Measurements from ENCODE around the gene NUFIP2. TPM values are rescaled to one million over a fixed set of nuclear protein-coding genes. Genes with fewer than 3 reads are reported as not detected.

The NUFIP2 gene
- total RNA-seq, 4 donors from 2014 or later, result 19.8 to 40.8 (median 25.4) TPM

- no peaks in the 10 kb centered on the region for H3K36me3 ChIP-seq
- no peaks in the 10 kb centered on the region for H3K9me3 ChIP-seq
- H3K27me3 ChIP-seq, result no peaks in the 10 kb centered on the region
- DNase-seq, result no peak
- H3K27ac ChIP-seq, result no peak overlapping the region
- in situ Hi-C loops (cut with MboI; ENCODE audit: low pct_ligation_motif_present in 1 of 4, low pct_unique_long_range_greater_than_20kb in 1 of 4, low sequenced_read_pairs in 3 of 4) (loop anchor here in 1 of 4 donors (25.0 kb wide), 1 partner anchor 237 kb away; the partner anchor contains the start of gene SEZ6), intact Hi-C loops (cut with DNase I; ENCODE audit: low total_unique reads) (no loop called here)
- WGBS, 2 donors (ENCODE audit: low coverage in 1 of 2), result 87% methylated on average over 5 of the region's 5 CpGs; no CpG with 5 or more reads in 1 of the 2 donors
- TF ChIP-seq POLR2AphosphoS5 (IDR thresholded peaks at IDR 0.05) (no peak), EP300 (IDR thresholded peaks at IDR 0.05; ENCODE audit: low read depth) (no peak), POLR2A (IDR thresholded peaks at IDR 0.05) (no peak)
- TF ChIP-seq, protein P1, sequence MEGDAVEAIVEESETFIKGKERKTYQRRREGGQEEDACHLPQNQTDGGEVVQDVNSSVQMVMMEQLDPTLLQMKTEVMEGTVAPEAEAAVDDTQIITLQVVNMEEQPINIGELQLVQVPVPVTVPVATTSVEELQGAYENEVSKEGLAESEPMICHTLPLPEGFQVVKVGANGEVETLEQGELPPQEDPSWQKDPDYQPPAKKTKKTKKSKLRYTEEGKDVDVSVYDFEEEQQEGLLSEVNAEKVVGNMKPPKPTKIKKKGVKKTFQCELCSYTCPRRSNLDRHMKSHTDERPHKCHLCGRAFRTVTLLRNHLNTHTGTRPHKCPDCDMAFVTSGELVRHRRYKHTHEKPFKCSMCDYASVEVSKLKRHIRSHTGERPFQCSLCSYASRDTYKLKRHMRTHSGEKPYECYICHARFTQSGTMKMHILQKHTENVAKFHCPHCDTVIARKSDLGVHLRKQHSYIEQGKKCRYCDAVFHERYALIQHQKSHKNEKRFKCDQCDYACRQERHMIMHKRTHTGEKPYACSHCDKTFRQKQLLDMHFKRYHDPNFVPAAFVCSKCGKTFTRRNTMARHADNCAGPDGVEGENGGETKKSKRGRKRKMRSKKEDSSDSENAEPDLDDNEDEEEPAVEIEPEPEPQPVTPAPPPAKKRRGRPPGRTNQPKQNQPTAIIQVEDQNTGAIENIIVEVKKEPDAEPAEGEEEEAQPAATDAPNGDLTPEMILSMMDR (IDR thresholded peaks at IDR 0.05), result no peak
- no peaks in the 10 kb centered on the region for H3K4me1 ChIP-seq
- no peak overlapping the region for H3K4me3 ChIP-seq
Observed at GRCh38 chr17:29248845-29249244, 45.1 kb downstream of the NUFIP2 start.

- no peak for DNase-seq
- 70 to 80% methylated on average over 2 of the region's 2 CpGs for WGBS, 2 donors (ENCODE audit: low coverage in 1 of 2)
- no peaks in the 10 kb centered on the region for H3K4me1 ChIP-seq
- in situ Hi-C loops (cut with MboI; ENCODE audit: low pct_ligation_motif_present in 1 of 4, low pct_unique_long_range_greater_than_20kb in 1 of 4, low sequenced_read_pairs in 3 of 4), result loop anchor here in 1 of 4 donors (25.0 kb wide), 1 partner anchor 235 kb away; the partner anchor contains the start of gene SEZ6
- H3K36me3 ChIP-seq, result no peaks in the 10 kb centered on the region
- no peaks in the 10 kb centered on the region for H3K27me3 ChIP-seq
- no peak overlapping the region for H3K27ac ChIP-seq
- H3K9me3 ChIP-seq, result no peaks in the 10 kb centered on the region
- no peak overlapping the region for H3K4me3 ChIP-seq
- no peak for TF ChIP-seq POLR2A (IDR thresholded peaks at IDR 0.05)
- TF ChIP-seq, protein P1 (IDR thresholded peaks at IDR 0.05), result no peak
- TF ChIP-seq POLR2AphosphoS5 (IDR thresholded peaks at IDR 0.05), result no peak
- no peak for TF ChIP-seq EP300 (IDR thresholded peaks at IDR 0.05; ENCODE audit: low read depth)
- intact Hi-C loops (cut with DNase I; ENCODE audit: low total_unique reads), result no loop called here
Observed at GRCh38 chr17:29247219-29247618, 46.7 kb downstream of the NUFIP2 start.

DNA sequence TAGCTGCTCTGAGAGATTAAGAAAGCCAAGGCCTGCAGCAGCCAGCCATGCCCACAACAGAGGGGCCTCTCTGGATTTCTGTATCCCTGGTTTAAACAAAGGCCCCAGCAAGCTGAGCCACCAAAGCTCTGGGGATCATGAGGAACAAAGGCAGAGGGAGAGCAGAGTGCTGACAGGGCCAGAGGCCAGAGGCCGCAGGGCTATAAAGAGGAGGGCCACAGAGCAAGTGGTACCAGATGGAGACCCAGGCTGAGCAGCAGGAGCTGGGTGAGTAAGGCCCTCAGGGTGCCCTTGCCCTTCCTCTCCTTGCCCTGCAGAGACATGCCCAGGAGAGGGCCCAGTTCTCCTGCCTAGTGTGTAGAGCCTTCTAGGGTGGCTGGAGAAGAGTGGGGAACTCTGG, 47.3 kb downstream of the NUFIP2 start, which contains the start of gene CRYBA1:
Gene CRYBA1, plus strand, starts transcription at position 232 of the 400 bp plus-strand sequence. Its CDS starts 5 bp downstream, at position 237.
- 80% methylated on average over 1 of the region's 1 CpG; no CpG with 5 or more reads in 1 of the 2 donors for WGBS, 2 donors (ENCODE audit: low coverage in 1 of 2)
- Histone ChIP-seq H3K27ac (no peak within 1 kb of the TSS), H3K27me3 (no peaks in the 10 kb centered on the region), H3K4me1 (no peaks in the 10 kb centered on the region), H3K9me3 (no peaks in the 10 kb centered on the region), H3K4me3 (no peak within 1 kb of the TSS), H3K36me3 (no peaks in the 10 kb centered on the region)
- TF ChIP-seq, protein P1 (IDR thresholded peaks at IDR 0.05), result no peak
- TF ChIP-seq POLR2AphosphoS5 (IDR thresholded peaks at IDR 0.05), result no peak
- TF ChIP-seq EP300 (IDR thresholded peaks at IDR 0.05; ENCODE audit: low read depth), result no peak
- TF ChIP-seq POLR2A (IDR thresholded peaks at IDR 0.05), result no peak
- intact Hi-C loops (cut with DNase I; ENCODE audit: low total_unique reads), result no loop called here
- in situ Hi-C loops (cut with MboI; ENCODE audit: low pct_ligation_motif_present in 1 of 4, low pct_unique_long_range_greater_than_20kb in 1 of 4, low sequenced_read_pairs in 3 of 4), result loop anchor here in 1 of 4 donors (25.0 kb wide), 1 partner anchor 234 kb away; the partner anchor contains the start of gene SEZ6
- DNase-seq, result no peak

DNA sequence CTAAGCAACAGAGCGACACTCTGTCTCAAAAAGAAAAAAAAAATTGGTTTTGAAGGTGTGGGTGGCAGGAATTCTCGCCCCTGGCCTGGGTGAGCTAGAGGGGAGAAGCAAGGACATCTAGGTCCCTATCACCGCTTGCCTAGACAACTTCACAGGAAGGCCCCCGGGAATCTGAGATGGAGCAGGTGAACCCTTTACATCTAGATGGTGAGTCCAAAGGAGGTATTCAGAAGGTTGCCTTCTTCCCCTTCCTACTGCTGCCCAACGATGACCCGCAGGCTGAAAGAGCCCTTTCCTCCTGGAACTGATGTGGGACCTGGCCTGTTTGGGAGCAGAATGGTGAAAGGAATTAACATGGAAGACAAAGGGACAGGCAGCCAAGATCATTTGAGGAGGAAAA, 48.5 kb downstream of the NUFIP2 start:
- in situ Hi-C loops (cut with MboI; ENCODE audit: low pct_ligation_motif_present in 1 of 4, low pct_unique_long_range_greater_than_20kb in 1 of 4, low sequenced_read_pairs in 3 of 4), result loop anchor here in 1 of 4 donors (25.0 kb wide), 1 partner anchor 233 kb away; the partner anchor contains the start of gene SEZ6
- Histone ChIP-seq H3K27ac (no peak overlapping the region), H3K4me1 (peaks cover 0 to 8% (median 0%) of the 10 kb centered on the region in 4 donors), H3K9me3 (no peaks in the 10 kb centered on the region), H3K27me3 (no peaks in the 10 kb centered on the region), H3K36me3 (no peaks in the 10 kb centered on the region), H3K4me3 (no peak overlapping the region)
- 93% methylated on average over 6 of the region's 6 CpGs; no CpG with 5 or more reads in 1 of the 2 donors for WGBS, 2 donors (ENCODE audit: low coverage in 1 of 2)
- no peak for DNase-seq
- no peak for TF ChIP-seq POLR2AphosphoS5 (IDR thresholded peaks at IDR 0.05)
- TF ChIP-seq EP300 (IDR thresholded peaks at IDR 0.05; ENCODE audit: low read depth), result no peak
- no peak for TF ChIP-seq POLR2A (IDR thresholded peaks at IDR 0.05)
- TF ChIP-seq, protein P1 (IDR thresholded peaks at IDR 0.05), result no peak
- intact Hi-C loops (cut with DNase I; ENCODE audit: low total_unique reads), result no loop called here

Measured in transverse colon (tissue), 4 donors.